Colonic mucosa (tissue), 4 donors: ENCODE data around the gene AP5B1. TPM values are rescaled to one million over a fixed set of nuclear protein-coding genes. Genes with fewer than 3 reads are reported as not detected.

Experiments
- DNase-seq: peaks from one replicate; pipeline ENCODE4 v3.0.0-alpha.2; 2020
- H3K27ac ChIP-seq: fragments of 200-600 bp; one replicate; pipeline ENCODE4 v1.8.0; 2021
- H3K27me3 ChIP-seq: fragments of 200-600 bp; one replicate; pipeline ENCODE4 v1.8.0; 2021
- H3K36me3 ChIP-seq: fragments of 200-600 bp; one replicate; pipeline ENCODE4 v1.8.0; 2021
- H3K4me1 ChIP-seq: fragments of 200-600 bp; one replicate; pipeline ENCODE4 v1.8.0; 2021; ENCODE audit warnings: mild to moderate bottlenecking
- H3K4me3 ChIP-seq: fragments of 200-600 bp; one replicate; pipeline ENCODE4 v1.8.0; 2021
- H3K9ac ChIP-seq, 2 donors: one replicate each; pipeline ENCODE4 v1.7.0; 2013; ENCODE audit warnings: control low read depth in 2 of 2, low read depth in 2 of 2, low read length in 2 of 2
- H3K9me3 ChIP-seq: fragments of 200-600 bp; one replicate; pipeline ENCODE4 v1.8.0; 2021
- intact Hi-C: fragments of 100-400 bp; cut with DNase I; formaldehyde crosslinking; loops from one replicate; pipeline ENCODE4 v1.14.1; 2022
- total RNA-seq, 2 donors: library from RNA; stranded (reverse); fragmentation: NEBNext Ultra II Directional in 1 of 2; extraction: Animal tissue kit (Norgen Biotek cat#: 25700) in 1 of 2; gene quantifications; one replicate each; pipeline ENCODE4 v1.2.1, GENCODE V29; 2021
- TF ChIP-seq, protein P1 (sequence below): fragments of 200-600 bp; IDR thresholded peaks from one replicate; pipeline ENCODE4 v1.8.0; 2022; ENCODE audit warnings: antibody characterized with exemption, mild to moderate bottlenecking
- donor health status: healthy.
- donor health status: DM: no; HTN: no; CAD: no.
- donor health status: DM: no; HTN: no; CAD: no.

Gene AP5B1
- total RNA-seq, 2 donors from 2014 or later, result 17.6 to 20.1 TPM

DNA sequence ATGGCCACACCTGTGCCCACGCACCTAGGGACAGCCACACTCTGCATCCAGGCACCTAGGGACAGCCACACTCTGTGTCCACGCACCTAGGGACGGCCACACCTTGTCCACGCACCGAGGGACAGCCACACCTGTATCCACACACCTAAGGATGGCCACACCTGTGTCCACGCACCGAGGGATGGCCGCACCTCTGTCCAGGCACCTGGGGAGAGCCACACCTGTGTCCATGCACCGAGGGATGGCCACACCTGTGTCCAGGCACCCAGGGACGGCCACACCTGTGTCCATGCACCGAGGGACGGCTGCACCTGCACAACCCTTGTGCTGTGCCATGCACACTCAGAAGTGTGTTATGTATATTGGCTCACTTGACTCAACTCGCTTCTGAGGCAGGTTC, 16.9 kb upstream of the AP5B1 start:
- no peak for DNase-seq
- intact Hi-C loops, result no loop called here

DNA sequence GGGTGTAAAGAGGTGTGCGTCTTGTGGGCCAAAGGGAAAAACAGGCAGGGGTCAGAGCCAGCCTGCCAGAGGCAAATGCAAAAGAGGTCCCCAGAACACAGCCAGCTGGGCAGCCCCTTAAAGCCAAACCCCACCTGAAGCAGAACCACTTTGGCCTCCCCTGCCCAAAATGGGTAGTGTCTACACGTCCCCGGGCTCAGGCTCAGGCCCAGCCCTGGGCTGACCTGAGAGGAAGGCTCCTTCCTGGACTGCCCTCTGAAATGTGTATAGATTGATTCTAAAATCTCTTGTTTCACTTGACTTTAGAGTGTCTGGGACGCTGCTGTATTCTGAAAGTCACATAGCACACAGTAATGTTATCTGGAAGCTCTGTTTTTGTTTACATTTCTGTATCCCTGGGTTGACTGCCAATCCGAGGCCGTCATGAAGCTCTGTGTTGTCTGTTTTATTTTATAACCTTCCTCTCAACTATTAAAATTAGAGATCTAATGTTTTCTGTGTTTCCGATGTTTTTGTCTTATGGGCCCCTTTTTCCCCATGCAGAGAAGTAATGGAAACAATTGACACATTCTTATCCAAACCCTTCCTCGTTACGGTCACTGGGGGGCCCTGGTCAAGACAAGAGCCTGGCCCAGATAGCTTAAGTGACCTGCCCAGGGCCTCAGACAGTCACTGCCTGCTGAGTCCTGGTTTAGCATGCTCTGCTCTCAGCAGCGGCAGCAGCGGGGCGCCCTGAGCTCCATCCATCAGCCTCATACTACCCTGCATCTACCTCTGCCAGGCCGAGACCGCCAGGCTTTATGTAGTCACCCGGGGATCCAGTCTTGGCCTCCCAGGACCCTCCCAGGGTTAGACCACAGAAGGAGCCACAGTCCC, 16.2 kb upstream of the AP5B1 start:
- Histone ChIP-seq H3K9me3 (no peaks in the 10 kb centered on the region), H3K9ac (no peak overlapping the region), H3K4me1 (peaks cover 16% of the 10 kb centered on the region), H3K36me3 (peaks cover 5% of the 10 kb centered on the region), H3K4me3 (no peak overlapping the region), H3K27me3 (no peaks in the 10 kb centered on the region), H3K27ac (no peak overlapping the region)
- DNase-seq, result no peak
- intact Hi-C loops, result no loop called here
- TF ChIP-seq, protein P1, sequence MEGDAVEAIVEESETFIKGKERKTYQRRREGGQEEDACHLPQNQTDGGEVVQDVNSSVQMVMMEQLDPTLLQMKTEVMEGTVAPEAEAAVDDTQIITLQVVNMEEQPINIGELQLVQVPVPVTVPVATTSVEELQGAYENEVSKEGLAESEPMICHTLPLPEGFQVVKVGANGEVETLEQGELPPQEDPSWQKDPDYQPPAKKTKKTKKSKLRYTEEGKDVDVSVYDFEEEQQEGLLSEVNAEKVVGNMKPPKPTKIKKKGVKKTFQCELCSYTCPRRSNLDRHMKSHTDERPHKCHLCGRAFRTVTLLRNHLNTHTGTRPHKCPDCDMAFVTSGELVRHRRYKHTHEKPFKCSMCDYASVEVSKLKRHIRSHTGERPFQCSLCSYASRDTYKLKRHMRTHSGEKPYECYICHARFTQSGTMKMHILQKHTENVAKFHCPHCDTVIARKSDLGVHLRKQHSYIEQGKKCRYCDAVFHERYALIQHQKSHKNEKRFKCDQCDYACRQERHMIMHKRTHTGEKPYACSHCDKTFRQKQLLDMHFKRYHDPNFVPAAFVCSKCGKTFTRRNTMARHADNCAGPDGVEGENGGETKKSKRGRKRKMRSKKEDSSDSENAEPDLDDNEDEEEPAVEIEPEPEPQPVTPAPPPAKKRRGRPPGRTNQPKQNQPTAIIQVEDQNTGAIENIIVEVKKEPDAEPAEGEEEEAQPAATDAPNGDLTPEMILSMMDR, result no peak

More for the DNA sequence above, 16.9 kb upstream of the AP5B1 start:
- no peak overlapping the region for H3K4me3 ChIP-seq
- H3K36me3 ChIP-seq, result peaks cover 5% of the 10 kb centered on the region
- TF ChIP-seq, protein P1, result no peak
- H3K9me3 ChIP-seq, result no peaks in the 10 kb centered on the region
- H3K4me1 ChIP-seq, result peaks cover 11% of the 10 kb centered on the region
- H3K27me3 ChIP-seq, result no peaks in the 10 kb centered on the region
- no peak overlapping the region for H3K27ac ChIP-seq
- no peak overlapping the region for H3K9ac ChIP-seq

DNA sequence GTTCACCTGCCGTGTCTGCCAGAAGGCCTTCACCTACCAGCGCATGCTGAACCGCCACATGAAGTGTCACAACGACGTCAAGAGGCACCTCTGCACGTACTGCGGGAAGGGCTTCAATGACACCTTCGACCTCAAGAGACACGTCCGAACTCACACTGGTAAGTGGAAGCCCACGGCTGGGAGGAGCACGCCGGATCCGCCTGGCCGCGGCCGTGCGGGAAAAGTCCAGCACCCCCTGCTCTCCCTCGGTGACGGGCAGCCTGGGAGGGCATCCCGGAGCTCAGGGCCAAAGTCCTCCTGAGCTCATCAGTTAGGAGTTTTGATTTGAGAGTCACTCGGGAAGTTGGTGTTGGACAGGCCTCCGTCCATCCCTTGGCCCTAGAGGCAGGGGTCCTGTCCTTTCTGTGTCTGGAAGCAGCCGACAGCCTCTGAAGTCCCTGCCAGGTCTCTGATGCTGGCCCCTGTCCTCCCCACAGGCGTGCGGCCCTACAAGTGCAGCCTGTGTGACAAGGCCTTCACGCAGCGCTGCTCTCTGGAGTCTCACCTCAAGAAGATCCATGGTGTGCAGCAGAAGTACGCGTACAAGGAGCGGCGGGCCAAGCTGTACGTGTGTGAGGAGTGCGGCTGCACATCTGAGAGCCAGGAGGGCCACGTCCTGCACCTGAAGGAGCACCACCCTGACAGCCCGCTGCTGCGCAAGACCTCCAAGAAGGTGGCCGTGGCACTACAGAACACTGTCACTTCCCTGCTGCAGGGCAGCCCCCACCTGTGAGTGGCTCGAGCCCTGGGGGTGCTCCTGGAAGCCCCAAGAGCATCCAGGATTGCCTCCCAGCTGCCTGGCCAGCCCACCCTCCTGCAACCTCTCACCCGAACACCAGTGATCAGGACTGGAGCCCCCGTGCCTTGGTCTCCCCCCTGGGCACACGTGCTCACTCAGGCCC, 14.1 kb upstream of the AP5B1 start:
- Histone ChIP-seq H3K4me3 (no peak overlapping the region), H3K36me3 (peaks cover 5% of the 10 kb centered on the region), H3K4me1 (peaks cover 32% of the 10 kb centered on the region), H3K9ac (no peak overlapping the region), H3K9me3 (no peaks in the 10 kb centered on the region), H3K27ac (no peak overlapping the region), H3K27me3 (no peaks in the 10 kb centered on the region)
- intact Hi-C loops, result no loop called here
- DNase-seq, result no peak
- TF ChIP-seq, protein P1, result no peak

DNA sequence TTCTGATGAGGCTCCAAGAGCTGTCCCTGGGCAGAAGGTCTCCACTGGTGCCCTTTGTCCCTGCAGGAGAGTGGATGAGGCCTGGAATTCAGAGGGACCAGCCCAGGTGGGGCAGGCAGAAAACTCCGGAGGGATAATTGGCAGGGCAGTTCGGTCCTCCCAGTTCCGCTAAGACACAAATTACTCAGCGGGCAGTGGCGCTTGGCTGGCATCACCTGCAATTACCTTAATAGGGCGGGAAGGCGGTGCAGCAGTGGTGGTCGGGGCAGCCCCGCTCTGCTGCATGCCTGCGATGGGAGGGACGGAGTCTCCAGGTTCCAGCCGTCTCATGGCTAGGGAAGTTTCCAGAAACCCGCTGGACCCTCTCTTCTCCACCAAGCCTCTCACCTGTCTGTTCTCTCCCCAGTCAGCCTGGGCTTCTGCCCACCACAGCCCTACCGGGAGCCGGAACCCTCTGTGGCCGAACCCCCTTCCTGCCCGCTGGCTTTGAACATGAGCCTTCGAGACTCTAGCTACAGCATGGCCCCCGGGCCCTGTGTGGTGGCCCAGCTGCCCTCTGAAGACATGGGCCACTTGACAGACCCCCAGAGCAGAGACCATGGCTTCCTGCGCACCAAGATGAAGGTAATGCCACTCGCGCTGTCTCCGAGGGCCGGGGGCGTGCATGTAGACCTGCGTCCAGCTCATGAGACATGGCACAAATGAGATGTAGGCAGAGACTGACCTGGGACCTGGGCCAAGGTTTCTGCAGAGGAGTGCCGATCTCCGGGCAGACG, 13.0 kb upstream of the AP5B1 start:
- peaks cover 32% of the 10 kb centered on the region for H3K4me1 ChIP-seq
- peak; percentile 68 for DNase-seq
- peak overlapping the region; percentile 87 for H3K27ac ChIP-seq
- no peak overlapping the region for H3K4me3 ChIP-seq
- peak overlapping the region in 1 of 2 donors; percentile 86 for H3K9ac ChIP-seq
- intact Hi-C loops, result no loop called here
- no peaks in the 10 kb centered on the region for H3K27me3 ChIP-seq
- no peaks in the 10 kb centered on the region for H3K9me3 ChIP-seq
- TF ChIP-seq, protein P1, result no peak
- H3K36me3 ChIP-seq, result peaks cover 5% of the 10 kb centered on the region

DNA sequence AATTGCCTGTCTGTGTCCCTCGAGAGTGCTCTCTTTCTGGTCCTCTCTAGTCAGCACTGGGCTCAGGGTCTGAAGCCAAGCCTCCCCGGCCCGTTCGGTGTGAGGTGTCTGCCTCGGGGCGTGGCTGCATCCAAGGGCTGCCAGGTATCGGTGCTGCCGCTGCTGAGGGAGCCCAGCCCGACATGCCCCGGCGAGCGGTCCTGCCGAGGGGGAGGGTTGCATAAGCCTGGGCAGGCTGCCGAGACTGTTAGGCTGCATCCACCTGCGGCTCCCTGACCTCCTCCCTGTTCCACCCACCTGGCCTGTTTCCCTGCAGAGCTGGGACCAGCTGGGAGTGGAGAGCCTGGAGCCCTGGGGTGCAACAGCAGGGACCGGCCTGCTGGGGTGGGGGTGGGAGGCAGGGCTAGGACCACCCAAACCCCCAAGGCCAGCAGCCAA, 12.4 kb upstream of the AP5B1 start:
- TF ChIP-seq, protein P1, result no peak
- DNase-seq, result peak; percentile 93
- Histone ChIP-seq H3K4me3 (no peak overlapping the region), H3K9me3 (no peaks in the 10 kb centered on the region), H3K27me3 (no peaks in the 10 kb centered on the region), H3K36me3 (peaks cover 5% of the 10 kb centered on the region), H3K9ac (peak overlapping the region in 1 of 2 donors; percentile 86), H3K4me1 (peaks cover 32% of the 10 kb centered on the region), H3K27ac (peak overlapping the region; percentile 87)
- intact Hi-C loops, result no loop called here
